ENCODE data around the gene FAM114A2. TPM values are rescaled to one million over a fixed set of nuclear protein-coding genes. Genes with fewer than 3 reads are reported as not detected.
A peak's percentile ranks its signal among the peaks of the same experiment; 100 is the strongest.
"Not testable (repeated sequence)": the region's sequence is repeated elsewhere in the genome, so short reads cannot be mapped to it uniquely, and the experiment has no call there.

FAM114A2 gene
- total RNA-seq (2014; rRNA removed; shearing (Covaris generic); ENCODE audit: low replicate concordance), result 20.9 and 38.7 TPM in 2 replicates

- in situ Hi-C loops (cut with HindIII; ENCODE audit: low pct_unique_long_range_greater_than_20kb, low sequenced_read_pairs), result no loop called here
- peak; percentile 83 for DNase-seq (ENCODE audit: low read depth)
These were observed at the start of gene FAM114A2, which contains the start of gene MFAP3 for GRCh38 chr5:154038707-154039457. Gene FAM114A2 (minus strand): TSS chr5:154038910. CDS start chr5:154034953, 3,957 bp downstream. Gene MFAP3 (plus strand): TSS chr5:154038967. CDS start chr5:154049723, 10,756 bp downstream.

DNA sequence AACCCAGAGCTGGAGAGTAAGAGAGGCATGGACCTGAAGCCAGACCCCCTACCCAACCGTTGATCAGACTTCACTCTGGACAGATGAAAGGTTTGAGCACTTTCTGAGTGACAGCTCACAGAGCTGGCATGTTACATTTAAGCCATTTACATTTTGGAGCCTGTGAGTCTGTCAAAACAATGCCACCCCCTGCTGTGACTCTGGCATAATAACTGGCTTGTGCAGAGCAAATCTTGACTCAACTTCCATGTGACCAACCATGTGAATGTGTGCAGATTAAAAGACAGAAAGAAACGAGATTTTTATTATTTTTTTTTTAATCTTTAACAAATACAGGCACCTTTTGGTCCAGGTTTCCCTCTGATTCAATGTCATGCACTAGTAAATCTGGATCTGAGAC lies 48.5 kb upstream of the FAM114A2 start:
- DNase-seq (ENCODE audit: low read depth), result peak; percentile 74
- in situ Hi-C loops (cut with HindIII; ENCODE audit: low pct_unique_long_range_greater_than_20kb, low sequenced_read_pairs), result no loop called here

GRCh38 chr5:154086641-154087040 lies 47.9 kb upstream of the FAM114A2 start:
- no peak for DNase-seq (ENCODE audit: low read depth)
- in situ Hi-C loops (cut with HindIII; ENCODE audit: low pct_unique_long_range_greater_than_20kb, low sequenced_read_pairs), result no loop called here

- in situ Hi-C loops (cut with HindIII; ENCODE audit: low pct_unique_long_range_greater_than_20kb, low sequenced_read_pairs), result no loop called here
- no peak for DNase-seq (ENCODE audit: low read depth)
These were observed 47.4 kb upstream of the FAM114A2 start for GRCh38 chr5:154086146-154086545.

GRCh38 chr5:154084062-154084639 lies 45.4 kb upstream of the FAM114A2 start:
- in situ Hi-C loops (cut with HindIII; ENCODE audit: low pct_unique_long_range_greater_than_20kb, low sequenced_read_pairs), result no loop called here
- DNase-seq (ENCODE audit: low read depth), result no peak

DNA sequence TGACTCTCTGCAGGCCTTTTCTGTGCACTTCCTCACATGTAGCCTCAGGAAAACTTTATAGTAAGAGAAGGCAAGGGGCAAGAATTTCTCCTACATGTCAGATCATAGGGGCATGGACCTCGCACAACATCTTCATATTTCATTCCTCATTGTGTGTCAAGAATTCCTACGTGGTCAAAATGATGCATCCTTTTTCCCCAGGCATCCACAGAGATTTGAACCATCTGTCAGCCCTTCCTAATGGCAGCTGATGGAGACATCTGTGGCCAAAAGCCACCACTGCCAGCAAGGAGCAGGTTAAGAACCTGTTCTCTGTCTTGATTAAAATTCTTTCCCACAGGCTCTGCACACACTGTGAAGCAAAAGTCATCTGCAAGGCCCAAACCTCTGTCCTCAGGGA lies 42.5 kb upstream of the FAM114A2 start:
- DNase-seq (ENCODE audit: low read depth), result no peak
- in situ Hi-C loops (cut with HindIII; ENCODE audit: low pct_unique_long_range_greater_than_20kb, low sequenced_read_pairs), result no loop called here

DNA sequence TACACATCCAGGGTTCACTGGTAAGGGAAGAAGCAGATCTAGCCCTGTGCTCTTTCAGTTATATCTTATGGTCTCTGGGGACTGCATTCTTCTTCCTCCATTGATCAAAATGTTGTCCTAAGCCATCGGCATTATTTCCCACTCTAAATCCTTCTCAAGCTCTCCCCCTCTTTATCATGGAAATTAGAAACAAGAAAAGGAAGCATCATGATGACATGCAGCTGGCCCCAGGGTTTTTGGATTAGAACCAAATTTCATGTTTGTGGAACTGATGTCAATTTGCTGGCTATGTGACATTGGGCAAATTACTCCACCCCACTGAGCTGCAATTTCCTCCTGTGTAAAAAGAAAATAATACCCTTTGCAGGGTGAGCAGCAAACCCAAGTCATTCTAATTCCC lies 39.6 kb upstream of the FAM114A2 start:
- DNase-seq (ENCODE audit: low read depth), result peak; percentile 17
- in situ Hi-C loops (cut with HindIII; ENCODE audit: low pct_unique_long_range_greater_than_20kb, low sequenced_read_pairs), result no loop called here

DNA sequence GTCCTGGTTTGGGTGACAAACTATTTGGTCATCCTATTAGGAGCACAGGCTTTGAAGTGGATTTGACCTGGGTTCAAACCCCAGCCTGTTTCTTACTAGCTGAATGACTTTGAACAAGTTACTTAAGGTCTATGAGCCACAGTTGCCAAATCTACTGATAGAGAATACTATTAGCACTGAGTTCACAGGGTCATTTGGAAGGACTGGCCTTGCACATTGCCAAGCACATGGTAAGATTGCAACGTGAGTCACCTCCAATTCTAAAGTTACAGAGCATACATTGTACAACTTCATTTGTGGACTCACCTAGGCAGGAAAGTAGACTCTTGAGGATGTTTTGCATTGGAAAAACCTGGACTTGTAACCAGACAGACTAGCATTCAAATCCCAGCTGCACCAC lies 39.0 kb upstream of the FAM114A2 start:
- peak; percentile 28 for DNase-seq (ENCODE audit: low read depth)
- in situ Hi-C loops (cut with HindIII; ENCODE audit: low pct_unique_long_range_greater_than_20kb, low sequenced_read_pairs), result no loop called here

DNA sequence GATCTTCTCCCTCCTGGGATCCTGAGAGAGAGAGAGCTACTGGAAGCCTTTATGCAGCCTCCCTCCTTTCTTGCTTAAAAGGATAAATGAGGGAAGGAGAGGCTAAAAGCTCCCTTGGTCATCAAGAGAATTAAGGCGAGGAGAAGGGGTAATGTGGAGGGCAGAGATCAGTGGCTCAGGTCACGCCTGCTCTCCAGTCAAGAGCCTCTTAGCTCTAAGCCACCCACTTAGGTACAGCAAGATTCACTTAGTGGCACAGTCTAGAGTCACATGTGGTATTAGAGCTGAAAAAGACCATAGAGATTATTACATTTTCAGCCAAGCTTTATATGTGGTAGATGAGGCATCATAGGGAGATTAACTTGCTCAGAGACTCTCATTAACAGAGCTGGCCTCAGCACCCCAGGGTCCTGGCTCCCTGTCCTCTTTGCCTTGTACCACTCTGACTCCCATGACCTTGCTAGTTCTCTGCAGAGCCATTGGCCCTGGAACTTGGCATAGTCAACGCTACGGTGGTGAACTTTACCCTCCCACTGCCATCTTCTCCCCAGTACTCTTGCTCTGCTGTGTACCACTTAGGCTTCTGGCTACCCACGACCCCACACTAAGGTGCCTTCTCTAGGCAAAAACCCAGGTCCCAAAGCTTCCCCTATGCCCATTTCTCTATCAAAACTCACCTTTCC lies 37.7 kb upstream of the FAM114A2 start:
- in situ Hi-C loops (cut with HindIII; ENCODE audit: low pct_unique_long_range_greater_than_20kb, low sequenced_read_pairs), result no loop called here
- no peak for DNase-seq (ENCODE audit: low read depth)

- in situ Hi-C loops (cut with HindIII; ENCODE audit: low pct_unique_long_range_greater_than_20kb, low sequenced_read_pairs), result no loop called here
These were observed 33.9 kb upstream of the FAM114A2 start for GRCh38 chr5:154072414-154073171.

GRCh38 chr5:154071799-154072413 lies 33.2 kb upstream of the FAM114A2 start:
- in situ Hi-C loops (cut with HindIII; ENCODE audit: low pct_unique_long_range_greater_than_20kb, low sequenced_read_pairs), result no loop called here

More at GRCh38 chr5:154072414-154073171, 33.9 kb upstream of the FAM114A2 start:
- peak; percentile 65 for DNase-seq (ENCODE audit: low read depth)

DNA sequence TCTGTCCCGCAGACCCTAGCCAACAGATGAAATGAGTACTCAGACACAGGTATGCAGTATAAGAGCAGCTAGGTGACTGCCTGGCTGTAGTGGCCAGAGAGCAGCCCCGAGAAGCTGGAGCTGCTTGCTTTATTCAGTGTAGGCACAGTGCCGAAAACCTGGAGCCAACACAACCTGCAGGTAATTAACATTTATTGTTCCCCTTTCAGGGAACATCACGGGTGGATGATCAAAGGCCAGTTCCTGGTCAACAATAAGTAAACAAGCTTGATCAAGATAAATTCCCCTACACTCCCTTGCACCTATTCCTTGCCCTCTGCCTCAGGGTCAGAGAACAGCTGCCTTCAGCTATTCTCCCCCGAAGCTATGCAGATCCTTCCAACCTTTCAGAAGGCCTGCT lies 31.1 kb upstream of the FAM114A2 start:
- DNase-seq (ENCODE audit: low read depth); in situ Hi-C loops (cut with HindIII; ENCODE audit: low pct_unique_long_range_greater_than_20kb, low sequenced_read_pairs): not testable (repeated sequence)

More at GRCh38 chr5:154071799-154072413, 33.2 kb upstream of the FAM114A2 start:
- no peak for DNase-seq (ENCODE audit: low read depth)

GRCh38 chr5:154065971-154066370 lies 27.3 kb upstream of the FAM114A2 start:
- in situ Hi-C loops (cut with HindIII; ENCODE audit: low pct_unique_long_range_greater_than_20kb, low sequenced_read_pairs), result no loop called here
- no peak for DNase-seq (ENCODE audit: low read depth)

GRCh38 chr5:154063372-154063771 lies 24.7 kb upstream of the FAM114A2 start:
- no peak for DNase-seq (ENCODE audit: low read depth)
- in situ Hi-C loops (cut with HindIII; ENCODE audit: low pct_unique_long_range_greater_than_20kb, low sequenced_read_pairs), result no loop called here

DNA sequence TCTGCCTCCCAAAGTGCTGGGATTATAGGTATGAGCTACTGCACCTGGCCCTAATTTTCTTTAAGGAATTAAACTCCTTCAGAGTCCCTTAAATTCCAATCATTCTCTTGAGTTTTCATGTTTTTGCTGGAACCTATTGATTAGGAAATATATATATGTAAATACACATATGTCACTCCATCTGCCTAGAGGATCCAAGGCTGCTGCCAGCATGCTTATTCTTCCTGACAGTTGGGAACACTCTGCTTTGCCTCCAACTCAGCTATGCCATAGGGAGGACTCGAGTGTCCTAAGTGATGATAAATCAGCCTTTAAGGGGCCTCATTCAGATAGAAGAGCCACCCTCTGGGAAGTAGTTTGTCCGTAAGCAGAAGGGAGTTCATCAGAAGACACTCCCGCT lies 21.9 kb upstream of the FAM114A2 start:
- in situ Hi-C loops (cut with HindIII; ENCODE audit: low pct_unique_long_range_greater_than_20kb, low sequenced_read_pairs), result no loop called here

GRCh38 chr5:154059583-154059982 lies 20.9 kb upstream of the FAM114A2 start:
- in situ Hi-C loops (cut with HindIII; ENCODE audit: low pct_unique_long_range_greater_than_20kb, low sequenced_read_pairs), result no loop called here

More for the DNA sequence above, 21.9 kb upstream of the FAM114A2 start:
- no peak for DNase-seq (ENCODE audit: low read depth)

GRCh38 chr5:154059039-154059430 lies 20.3 kb upstream of the FAM114A2 start:
- DNase-seq (ENCODE audit: low read depth), result no peak
- in situ Hi-C loops (cut with HindIII; ENCODE audit: low pct_unique_long_range_greater_than_20kb, low sequenced_read_pairs), result no loop called here

More at GRCh38 chr5:154059583-154059982, 20.9 kb upstream of the FAM114A2 start:
- no peak for DNase-seq (ENCODE audit: low read depth)

Measured in Caki2 (cell line).